Measurements from ENCODE around the gene SH2D3C.

SH2D3C gene

DNA sequence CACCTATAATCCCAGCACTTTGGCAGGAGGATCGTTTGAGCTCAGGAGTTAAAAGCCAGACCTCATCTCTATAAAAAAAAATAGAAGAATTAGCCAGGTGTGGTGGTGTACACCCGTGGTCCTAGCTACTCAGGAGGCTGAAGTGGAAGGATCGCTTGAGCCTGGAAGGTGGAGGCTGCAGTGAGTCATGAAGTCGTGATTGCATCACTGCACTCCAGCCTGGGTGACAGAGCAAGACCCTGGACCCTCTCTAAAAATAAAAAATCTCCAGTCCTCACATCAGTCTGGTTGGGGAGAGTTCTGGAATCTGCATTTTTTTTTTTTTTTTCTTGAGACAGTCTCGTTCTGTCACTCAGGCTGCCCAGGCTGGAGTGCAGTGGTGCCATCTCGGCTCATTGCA, 33.5 kb upstream of the SH2D3C start:
- Histone ChIP-seq H3K9me3 (ENCODE audit: control insufficient read depth, insufficient read depth, low read length) (no peaks in the 10 kb centered on the region), H3K4me1 (ENCODE audit: insufficient read depth, low read length) (no peaks in the 10 kb centered on the region; the same call in 1 of the 2 replicates), H3K36me3 (ENCODE audit: insufficient read depth, low read length) (peaks cover 12% of the 10 kb centered on the region), H3K9ac (ENCODE audit: low read depth, low read length) (no peak overlapping the region)

DNA sequence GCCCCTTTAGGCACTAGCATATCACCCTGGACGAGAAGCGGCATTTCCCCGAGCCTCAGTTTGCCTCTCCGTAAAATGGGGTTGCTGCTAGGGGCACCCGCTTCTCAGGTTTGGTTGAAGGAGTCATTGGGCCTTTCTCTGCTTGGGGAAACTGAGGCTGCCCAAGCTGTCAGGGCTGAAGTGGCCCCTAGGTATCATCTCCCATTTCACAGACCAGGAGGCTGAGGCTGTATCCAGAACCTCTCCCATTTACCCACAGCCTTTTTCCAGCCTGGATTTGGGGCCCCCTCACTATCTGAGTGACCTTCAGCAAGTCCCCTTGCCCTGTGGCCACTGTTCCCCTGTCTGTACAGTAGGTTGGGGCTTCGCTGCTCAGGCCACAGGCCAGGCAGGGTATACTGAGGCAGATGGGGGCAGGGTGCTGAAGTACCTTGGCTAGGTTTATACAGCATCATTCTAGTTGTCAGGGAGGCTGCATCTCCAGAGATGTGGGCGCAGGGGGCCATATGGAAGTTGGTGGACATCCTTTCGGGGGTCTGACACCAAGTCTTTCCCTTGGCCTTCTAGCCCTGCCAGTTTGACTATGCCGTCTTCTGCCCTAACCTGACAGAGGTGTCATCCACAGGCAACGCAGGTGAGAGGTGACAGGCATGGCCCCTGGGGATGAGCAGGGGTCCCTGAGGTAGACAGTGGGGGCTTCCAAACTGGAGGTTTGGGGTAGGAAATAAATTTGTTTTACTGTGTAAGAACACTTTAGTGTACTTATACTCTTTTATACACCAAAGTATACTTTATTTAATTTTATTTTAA, 32.1 kb upstream of the SH2D3C start:
- no peaks in the 10 kb centered on the region; the same call in 1 of the 2 replicates for H3K4me1 ChIP-seq (ENCODE audit: insufficient read depth, low read length)
- H3K9me3 ChIP-seq (ENCODE audit: control insufficient read depth, insufficient read depth, low read length), result no peaks in the 10 kb centered on the region
- no peak overlapping the region for H3K9ac ChIP-seq (ENCODE audit: low read depth, low read length)
- H3K36me3 ChIP-seq (ENCODE audit: insufficient read depth, low read length), result peaks cover 12% of the 10 kb centered on the region

DNA sequence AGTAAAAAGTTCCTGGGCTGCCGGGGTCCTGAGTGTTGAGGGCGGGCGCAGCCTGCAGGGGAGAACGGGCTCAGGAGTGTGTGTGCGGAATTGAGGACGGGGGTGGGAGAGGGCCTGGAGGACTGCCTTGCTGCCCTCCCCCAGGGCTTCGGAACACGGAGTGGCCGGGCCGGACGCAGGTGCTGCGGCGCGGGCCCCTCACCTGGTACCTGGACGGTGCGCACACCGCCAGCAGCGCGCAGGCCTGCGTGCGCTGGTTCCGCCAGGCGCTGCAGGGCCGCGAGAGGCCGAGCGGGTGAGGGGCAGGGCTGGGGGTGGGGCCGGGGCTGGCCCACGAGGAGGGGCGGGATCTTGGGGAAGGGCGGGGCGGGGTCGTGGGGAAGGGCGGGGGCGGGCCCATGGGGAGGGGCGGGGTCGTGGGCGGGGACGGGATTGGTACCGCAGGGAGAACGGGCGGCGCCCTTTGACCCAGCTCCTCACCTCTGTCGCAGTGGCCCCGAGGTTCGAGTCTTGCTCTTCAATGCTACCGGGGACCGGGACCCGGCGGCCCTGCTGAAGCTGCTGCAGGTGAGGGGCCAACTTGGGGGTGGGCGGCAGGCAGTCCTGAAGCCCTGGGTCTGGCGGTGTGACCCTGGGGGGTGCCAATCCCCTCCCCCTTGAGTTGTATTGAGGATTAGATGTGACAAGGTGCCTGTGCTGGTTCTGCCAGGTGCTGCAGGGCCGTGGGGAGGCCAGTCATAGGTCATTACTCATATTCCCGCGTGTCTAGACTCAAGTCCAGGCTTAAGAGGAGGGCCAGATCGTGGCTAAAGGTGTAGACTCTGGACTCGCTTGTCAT, 31.3 kb upstream of the SH2D3C start:
- Histone ChIP-seq H3K9me3 (ENCODE audit: control insufficient read depth, insufficient read depth, low read length) (no peaks in the 10 kb centered on the region), H3K4me1 (ENCODE audit: insufficient read depth, low read length) (no peaks in the 10 kb centered on the region; the same call in 1 of the 2 replicates), H3K36me3 (ENCODE audit: insufficient read depth, low read length) (peaks cover 12% of the 10 kb centered on the region), H3K9ac (ENCODE audit: low read depth, low read length) (peak overlapping the region; percentile 17; the same call in 1 of the 2 replicates)

DNA sequence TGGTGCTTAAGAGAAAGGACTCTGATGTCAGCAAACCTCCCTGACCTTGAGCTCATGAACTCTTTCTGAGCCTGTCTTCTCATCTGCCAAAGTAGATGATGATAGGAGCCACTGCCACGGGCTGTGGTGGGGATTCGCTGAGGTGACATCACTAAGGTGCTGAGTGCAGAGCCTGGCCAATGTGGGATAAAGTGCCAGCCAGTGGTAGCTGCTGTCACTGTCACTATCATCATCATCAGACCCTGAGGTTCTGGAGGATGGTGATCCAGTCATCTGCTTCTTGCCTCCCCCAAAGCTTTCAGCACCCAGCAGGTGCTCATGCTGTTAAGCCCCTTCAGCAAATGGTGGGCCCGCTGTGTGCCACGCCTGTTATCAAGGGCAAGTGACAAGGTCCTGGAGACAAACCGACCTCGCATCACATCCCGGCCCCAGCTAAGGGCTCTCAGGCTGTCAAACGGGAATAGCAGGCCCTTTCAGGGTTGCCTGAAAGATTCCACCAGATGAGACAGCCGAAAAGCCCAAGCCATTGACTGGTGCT, 30.6 kb upstream of the SH2D3C start:
- Histone ChIP-seq H3K36me3 (ENCODE audit: insufficient read depth, low read length) (peaks cover 12% of the 10 kb centered on the region), H3K9me3 (ENCODE audit: control insufficient read depth, insufficient read depth, low read length) (no peaks in the 10 kb centered on the region), H3K9ac (ENCODE audit: low read depth, low read length) (peak overlapping the region; percentile 17; the same call in 1 of the 2 replicates), H3K4me1 (ENCODE audit: insufficient read depth, low read length) (no peaks in the 10 kb centered on the region; the same call in 1 of the 2 replicates)

DNA sequence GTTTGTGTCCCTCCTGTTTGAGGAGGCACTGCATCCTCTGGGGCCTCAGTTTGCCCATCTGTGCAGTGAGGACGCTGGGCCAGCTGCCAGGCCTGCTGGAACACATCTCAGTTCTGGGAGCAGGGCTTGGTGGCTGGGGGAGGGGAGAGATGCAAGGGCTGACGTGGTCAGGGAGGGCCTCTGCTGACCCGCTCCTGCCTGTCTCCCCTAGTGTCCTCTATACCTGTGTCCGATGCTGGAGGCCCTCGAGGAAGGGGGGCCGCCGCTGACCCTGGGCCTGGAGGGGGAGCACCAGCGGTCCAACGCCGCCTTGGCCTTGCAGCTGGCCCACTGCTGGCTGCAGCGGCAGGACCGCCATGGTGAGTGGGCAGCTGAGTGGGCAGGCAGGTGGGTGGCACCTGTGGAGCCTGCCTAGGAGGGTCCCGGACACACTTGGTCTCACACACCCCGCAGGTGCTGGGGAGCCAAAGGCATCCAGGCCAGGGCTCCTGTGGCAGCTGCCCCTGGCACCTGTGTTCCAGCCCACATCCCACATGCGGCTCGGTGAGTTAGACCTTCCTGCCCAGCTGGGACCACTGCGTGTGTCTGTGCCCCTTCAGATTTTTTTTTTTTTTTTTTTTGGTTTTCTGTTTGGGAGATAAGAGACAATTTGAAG, 30.0 kb upstream of the SH2D3C start:
- peaks cover 8% of the 10 kb centered on the region for H3K36me3 ChIP-seq (ENCODE audit: insufficient read depth, low read length)

DNA sequence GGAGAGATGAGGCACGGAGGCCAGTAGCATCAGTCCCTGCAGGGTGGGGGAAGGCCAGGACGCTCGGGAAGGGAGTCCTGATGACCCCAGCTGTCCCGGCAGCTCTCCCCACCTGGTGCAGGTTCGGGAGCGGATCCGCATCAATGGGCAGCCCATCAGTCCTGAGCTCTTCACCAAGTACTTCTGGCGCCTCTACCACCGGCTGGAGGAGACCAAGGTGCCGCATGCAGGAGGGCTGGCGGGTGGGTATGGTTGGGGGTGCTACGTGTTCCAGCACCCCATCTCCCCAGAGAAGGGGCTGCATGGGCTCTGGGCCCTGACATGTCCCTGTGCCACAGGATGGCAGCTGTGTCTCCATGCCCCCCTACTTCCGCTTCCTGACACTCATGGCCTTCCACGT, 28.4 kb upstream of the SH2D3C start:
- Histone ChIP-seq H3K4me1 (ENCODE audit: insufficient read depth, low read length) (no peaks in the 10 kb centered on the region; the same call in 1 of the 2 replicates), H3K9ac (ENCODE audit: low read depth, low read length) (no peak overlapping the region), H3K36me3 (ENCODE audit: insufficient read depth, low read length) (peaks cover 4% of the 10 kb centered on the region; the same call in 1 of the 2 replicates), H3K9me3 (ENCODE audit: control insufficient read depth, insufficient read depth, low read length) (no peaks in the 10 kb centered on the region)

More for the DNA sequence above, 30.0 kb upstream of the SH2D3C start:
- Histone ChIP-seq H3K4me1 (ENCODE audit: insufficient read depth, low read length) (no peaks in the 10 kb centered on the region; the same call in 1 of the 2 replicates), H3K9me3 (ENCODE audit: control insufficient read depth, insufficient read depth, low read length) (no peaks in the 10 kb centered on the region), H3K9ac (ENCODE audit: low read depth, low read length) (no peak overlapping the region)

DNA sequence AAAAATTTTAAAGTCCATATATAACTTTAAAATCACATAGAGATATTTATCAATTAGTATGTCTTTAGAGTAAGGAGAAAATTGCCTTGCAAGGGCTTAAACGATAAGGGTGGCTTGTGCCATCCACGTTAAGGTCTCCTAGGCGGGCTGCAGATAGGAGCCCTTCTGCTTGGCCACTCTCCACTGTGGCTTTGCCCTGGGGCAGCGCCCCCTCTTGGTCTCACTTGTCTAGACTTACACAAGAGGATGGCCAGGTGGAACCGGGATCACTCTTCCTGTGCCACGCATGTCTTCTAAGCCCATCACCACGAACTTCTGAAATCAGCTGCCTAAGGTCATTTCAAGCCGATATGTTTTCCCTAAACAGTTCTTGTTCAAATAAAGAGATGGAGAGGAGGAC, 27.2 kb upstream of the SH2D3C start:
- Histone ChIP-seq H3K36me3 (ENCODE audit: insufficient read depth, low read length) (no peaks in the 10 kb centered on the region), H3K4me1 (ENCODE audit: insufficient read depth, low read length) (no peaks in the 10 kb centered on the region; the same call in 1 of the 2 replicates), H3K9me3 (ENCODE audit: control insufficient read depth, insufficient read depth, low read length) (no peaks in the 10 kb centered on the region), H3K9ac (ENCODE audit: low read depth, low read length) (no peak overlapping the region)

DNA sequence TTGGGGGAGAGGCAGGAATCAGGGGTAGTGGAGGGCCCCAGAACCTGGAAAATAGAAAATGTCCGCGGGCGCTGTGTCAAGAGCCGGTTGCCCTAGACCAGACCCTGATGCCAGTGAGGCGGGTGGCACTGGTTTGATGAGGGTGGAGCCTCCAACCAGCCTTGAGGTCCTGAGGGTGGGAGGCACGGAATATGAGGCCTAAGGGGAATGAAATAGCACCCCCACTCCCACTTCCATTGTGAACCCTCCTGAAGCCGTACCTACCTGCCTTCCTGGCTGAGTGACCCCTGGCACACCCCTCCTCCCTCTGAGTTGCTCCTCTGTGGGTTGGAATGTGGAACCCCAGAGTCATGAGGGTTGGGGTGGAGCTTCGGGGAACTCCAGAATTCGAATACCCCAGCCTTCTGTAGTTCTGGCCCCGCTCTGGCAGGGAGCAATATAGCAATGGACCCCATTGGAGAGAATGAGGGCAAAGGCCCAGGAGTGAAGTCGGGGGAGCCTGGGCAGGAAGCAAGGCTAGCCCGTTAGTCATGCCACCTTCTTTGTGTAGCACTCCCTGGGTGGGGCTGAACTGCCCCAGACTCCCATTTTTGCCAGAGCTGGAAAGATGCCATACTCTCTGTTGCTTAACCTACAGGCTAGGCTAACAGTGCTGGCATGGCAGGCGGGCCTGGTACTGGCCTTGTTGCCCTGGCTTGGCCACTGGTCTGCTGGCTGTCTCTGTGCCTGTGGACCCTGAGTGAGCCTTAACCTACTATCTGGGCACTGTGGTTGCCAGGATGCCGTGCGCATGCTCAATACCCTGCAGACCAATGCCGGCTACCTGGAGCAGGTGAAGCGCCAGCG, 25.3 kb upstream of the SH2D3C start:
- Histone ChIP-seq H3K9ac (ENCODE audit: low read depth, low read length) (peak overlapping the region; percentile 79), H3K4me1 (ENCODE audit: insufficient read depth, low read length) (no peaks in the 10 kb centered on the region; the same call in 1 of the 2 replicates), H3K36me3 (ENCODE audit: insufficient read depth, low read length) (no peaks in the 10 kb centered on the region), H3K9me3 (ENCODE audit: control insufficient read depth, insufficient read depth, low read length) (no peaks in the 10 kb centered on the region)

DNA sequence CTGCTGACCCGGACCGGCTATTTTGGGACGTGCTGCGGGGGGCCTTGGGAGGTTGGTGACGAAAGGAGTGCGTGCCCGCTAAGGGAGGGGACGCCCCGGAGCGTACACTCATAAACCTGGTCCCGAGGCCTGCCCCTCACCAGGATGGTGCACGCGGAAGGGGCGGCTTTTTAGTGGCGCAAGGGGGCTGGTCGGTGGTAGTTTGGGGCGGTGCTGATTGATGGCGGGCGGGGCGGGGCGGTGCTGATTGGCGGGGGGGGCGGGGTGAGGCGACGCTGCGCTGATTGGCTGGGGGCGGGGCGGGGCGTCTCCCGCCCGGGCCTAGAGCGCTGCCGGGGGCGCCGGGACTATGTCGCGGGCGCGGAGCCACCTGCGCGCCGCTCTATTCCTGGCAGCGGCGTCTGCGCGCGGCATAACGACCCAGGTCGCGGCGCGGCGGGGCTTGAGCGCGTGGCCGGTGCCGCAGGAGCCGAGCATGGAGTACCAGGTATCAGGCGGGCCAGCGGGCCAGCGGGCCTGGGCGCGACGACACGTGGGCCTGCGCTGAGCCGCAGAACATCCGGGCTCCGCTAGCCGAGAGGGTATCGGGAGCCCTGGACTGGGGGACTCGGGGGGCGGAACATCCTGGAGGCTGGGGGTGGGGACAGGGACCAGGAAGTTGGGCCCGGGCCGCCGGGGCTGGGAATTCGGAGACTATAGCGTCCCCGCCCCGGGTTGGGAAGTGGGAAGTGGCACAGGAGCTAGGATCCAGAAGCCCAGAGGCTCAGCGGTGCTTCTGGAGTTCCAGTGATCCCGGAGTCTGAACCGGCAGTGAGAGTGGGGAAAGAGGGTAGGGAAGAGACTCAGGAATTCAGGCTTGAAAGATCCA, 24.3 kb upstream of the SH2D3C start, which contains the start of gene FPGS:
Gene FPGS (plus strand): TSS at position 307 of the 868 bp plus-strand sequence. CDS start 43 bp downstream, at position 350.
- Histone ChIP-seq H3K36me3 (ENCODE audit: insufficient read depth, low read length) (no peaks in the 10 kb centered on the region), H3K4me1 (ENCODE audit: insufficient read depth, low read length) (no peaks in the 10 kb centered on the region; the same call in 1 of the 2 replicates), H3K9me3 (ENCODE audit: control insufficient read depth, insufficient read depth, low read length) (no peaks in the 10 kb centered on the region), H3K9ac (ENCODE audit: low read depth, low read length) (peak within 1 kb of the TSS; percentile 79)

DNA sequence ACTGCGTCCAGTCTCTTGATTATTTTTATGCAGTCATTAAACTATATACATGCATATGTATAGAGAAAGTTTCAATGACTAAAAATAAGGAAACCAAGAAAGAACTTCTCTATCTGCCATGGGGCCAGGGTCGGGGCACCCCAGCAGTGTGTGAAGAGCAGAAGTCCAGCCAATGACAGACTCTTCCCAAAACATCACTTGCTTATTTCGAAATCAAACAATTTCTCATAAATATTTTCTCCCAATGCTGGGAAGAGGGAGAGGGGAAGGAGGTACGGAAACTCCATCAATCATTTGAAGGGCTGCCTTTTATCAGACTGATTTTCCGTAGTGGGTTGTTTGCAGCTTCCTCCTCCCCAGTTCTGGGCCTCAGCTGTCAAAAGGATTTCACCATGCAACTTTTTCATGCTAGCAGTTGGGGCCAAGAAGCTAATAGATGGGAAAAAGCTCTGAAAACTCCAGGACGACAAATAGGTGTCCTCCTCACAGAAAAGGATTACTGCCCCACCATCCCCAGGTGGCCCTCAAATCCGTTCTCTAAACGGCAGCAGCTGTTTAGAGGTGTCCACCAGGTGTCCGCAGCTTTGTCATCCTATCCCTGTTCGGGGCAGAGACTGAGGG, 23.6 kb upstream of the SH2D3C start:
- no peaks in the 10 kb centered on the region; the same call in 1 of the 2 replicates for H3K4me1 ChIP-seq (ENCODE audit: insufficient read depth, low read length)
- no peaks in the 10 kb centered on the region for H3K9me3 ChIP-seq (ENCODE audit: control insufficient read depth, insufficient read depth, low read length)
- H3K36me3 ChIP-seq (ENCODE audit: insufficient read depth, low read length), result no peaks in the 10 kb centered on the region
- peak overlapping the region; percentile 49 for H3K9ac ChIP-seq (ENCODE audit: low read depth, low read length)

DNA sequence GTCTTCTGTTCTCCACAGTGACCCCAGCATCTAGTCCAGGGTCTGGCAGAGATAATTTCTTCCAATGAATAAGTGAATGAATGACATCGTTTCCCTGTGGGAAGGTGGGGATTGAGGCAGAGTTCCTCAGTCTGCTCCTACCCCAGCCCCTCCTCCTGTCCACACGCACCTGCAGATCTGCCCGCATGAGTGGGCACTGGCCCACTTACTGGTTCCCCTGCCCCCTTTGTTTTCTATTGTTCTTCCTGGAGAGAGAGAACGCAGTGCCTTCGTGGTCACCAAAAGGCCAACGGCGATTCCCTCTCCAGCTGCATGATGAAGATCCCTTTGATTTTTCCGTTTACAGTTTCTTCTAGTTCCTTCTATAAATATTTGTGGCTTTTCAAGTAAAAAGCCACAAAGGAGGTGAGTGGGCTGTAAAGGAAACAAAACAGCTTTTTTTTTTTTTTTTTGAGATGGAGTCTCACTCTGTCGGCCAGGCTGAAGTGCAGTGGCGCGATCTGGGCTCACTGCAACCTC, 18.4 kb upstream of the SH2D3C start:
- H3K9ac ChIP-seq (ENCODE audit: low read depth, low read length), result no peak overlapping the region
- no peaks in the 10 kb centered on the region for H3K9me3 ChIP-seq (ENCODE audit: control insufficient read depth, insufficient read depth, low read length)
- H3K36me3 ChIP-seq (ENCODE audit: insufficient read depth, low read length), result no peaks in the 10 kb centered on the region
- no peaks in the 10 kb centered on the region; the same call in 1 of the 2 replicates for H3K4me1 ChIP-seq (ENCODE audit: insufficient read depth, low read length)

DNA sequence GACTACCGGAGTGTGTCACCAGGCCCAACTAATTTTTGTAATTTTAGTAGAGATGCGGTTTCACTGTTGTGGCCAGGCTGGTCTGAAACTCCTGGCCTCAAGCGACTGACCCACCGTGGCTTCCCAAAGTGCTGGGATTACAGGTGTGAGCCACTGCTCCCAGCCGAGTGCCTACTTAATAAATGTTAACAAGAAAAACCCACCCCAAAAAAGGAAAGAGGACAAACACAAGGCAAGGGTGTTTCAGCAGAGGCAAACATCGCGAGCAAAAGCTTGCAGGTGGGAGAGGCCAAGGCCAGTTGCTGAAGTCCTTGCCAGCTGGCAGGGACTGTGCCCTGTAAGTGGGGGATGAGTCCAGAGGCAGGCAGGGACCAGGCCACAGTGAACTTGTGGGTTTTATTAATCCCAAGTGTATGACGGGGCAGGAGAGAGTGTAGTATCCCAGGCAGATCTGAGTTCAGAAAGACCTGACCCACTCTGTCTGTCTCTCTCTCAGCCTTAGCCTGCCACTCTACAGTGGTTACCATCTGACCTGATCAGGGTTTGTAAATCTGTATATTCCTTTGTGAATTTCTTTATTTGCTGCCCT, 17.9 kb upstream of the SH2D3C start:
- H3K9me3 ChIP-seq (ENCODE audit: control insufficient read depth, insufficient read depth, low read length), result no peaks in the 10 kb centered on the region
- H3K9ac ChIP-seq (ENCODE audit: low read depth, low read length), result no peak overlapping the region
- no peaks in the 10 kb centered on the region; the same call in 1 of the 2 replicates for H3K4me1 ChIP-seq (ENCODE audit: insufficient read depth, low read length)
- H3K36me3 ChIP-seq (ENCODE audit: insufficient read depth, low read length), result no peaks in the 10 kb centered on the region
